ENCODE results near the gene RPL13.

Gene RPL13

GRCh38 chr16:89552913-89553312 is 7.6 kb upstream of the RPL13 start:
- no peak overlapping the region for H3K4me3 ChIP-seq (ENCODE audit: control insufficient read depth, low read depth, low read length)
- no peak for TF ChIP-seq CTCF (IDR thresholded peaks at IDR 0.05; ENCODE audit: control insufficient read depth, insufficient read depth, low read depth, low read length, missing control alignments)
- no peak for DNase-seq (ENCODE audit: low read depth)

DNA sequence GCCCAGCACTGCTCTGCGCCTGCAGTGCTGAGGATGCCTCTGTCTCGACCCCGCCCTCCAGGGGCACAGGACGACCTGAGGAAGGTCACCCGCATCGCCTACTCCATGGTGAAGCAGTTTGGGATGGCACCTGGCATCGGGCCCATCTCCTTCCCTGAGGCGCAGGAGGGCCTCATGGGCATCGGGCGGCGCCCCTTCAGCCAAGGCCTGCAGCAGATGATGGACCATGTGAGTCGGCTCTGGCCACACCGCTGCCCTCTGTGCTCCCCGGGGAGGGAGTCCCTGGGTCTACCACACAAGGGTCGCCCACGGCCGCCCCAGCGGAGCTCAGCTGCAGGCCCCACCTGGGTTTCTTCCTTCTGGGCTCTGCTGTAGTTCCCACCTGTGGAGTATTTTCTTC is 6.7 kb upstream of the RPL13 start:
- no peak for TF ChIP-seq CTCF (IDR thresholded peaks at IDR 0.05; ENCODE audit: control insufficient read depth, insufficient read depth, low read depth, low read length, missing control alignments)
- no peak for DNase-seq (ENCODE audit: low read depth)

DNA sequence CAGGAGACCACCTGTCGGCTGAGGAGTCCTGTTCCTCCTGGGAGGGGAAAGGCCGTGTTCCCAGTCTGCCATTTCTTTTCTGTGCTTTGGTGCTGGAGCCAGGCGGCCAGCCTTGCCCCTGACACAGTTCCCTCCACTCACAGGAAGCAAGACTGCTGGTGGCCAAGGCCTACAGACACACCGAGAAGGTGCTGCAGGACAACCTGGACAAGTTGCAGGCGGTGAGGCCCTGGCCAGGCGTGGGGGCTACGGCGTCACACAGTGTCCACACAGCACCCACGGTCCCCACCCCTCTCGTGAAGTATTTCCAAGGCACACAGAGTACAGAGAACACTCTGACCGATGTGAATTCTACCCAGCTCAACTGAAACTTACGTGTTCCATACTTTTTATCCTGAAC is 6.1 kb upstream of the RPL13 start:
- no peak for TF ChIP-seq CTCF (IDR thresholded peaks at IDR 0.05; ENCODE audit: control insufficient read depth, insufficient read depth, low read depth, low read length, missing control alignments)
- DNase-seq (ENCODE audit: low read depth), result no peak
- no peak overlapping the region for H3K4me3 ChIP-seq (ENCODE audit: control insufficient read depth, low read depth, low read length)

More for the DNA sequence above, 6.7 kb upstream of the RPL13 start:
- no peak overlapping the region for H3K4me3 ChIP-seq (ENCODE audit: control insufficient read depth, low read depth, low read length)

GRCh38 chr16:89555265-89555664 is 5.2 kb upstream of the RPL13 start:
- no peak for TF ChIP-seq CTCF (IDR thresholded peaks at IDR 0.05; ENCODE audit: control insufficient read depth, insufficient read depth, low read depth, low read length, missing control alignments)
- H3K4me3 ChIP-seq (ENCODE audit: control insufficient read depth, low read depth, low read length), result no peak overlapping the region
- no peak for DNase-seq (ENCODE audit: low read depth)

DNA sequence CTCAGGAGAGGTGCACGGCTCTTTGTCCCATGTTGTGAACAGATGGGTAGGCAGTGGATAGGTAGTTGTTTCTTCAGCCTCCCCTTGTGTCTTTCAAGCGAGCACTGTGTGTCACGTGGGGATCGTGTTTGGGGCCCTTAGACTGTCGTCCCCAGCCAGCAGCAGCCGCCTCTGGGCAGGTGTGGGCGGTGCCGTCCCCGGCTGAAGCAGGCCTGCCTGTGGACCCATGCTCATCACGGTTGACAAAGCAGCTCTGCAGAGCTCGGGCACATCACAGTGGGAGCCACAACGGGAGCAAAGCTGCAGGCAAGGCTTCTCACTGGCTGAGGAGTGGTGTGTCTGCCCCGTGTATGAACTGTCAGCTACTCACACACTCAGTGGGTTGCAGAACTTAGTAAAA is 4.7 kb upstream of the RPL13 start:
- no peak for TF ChIP-seq CTCF (IDR thresholded peaks at IDR 0.05; ENCODE audit: control insufficient read depth, insufficient read depth, low read depth, low read length, missing control alignments)
- DNase-seq (ENCODE audit: low read depth), result no peak
- H3K4me3 ChIP-seq (ENCODE audit: control insufficient read depth, low read depth, low read length), result no peak overlapping the region

- peak; percentile 5 for DNase-seq (ENCODE audit: low read depth)
- peak; percentile 82 for TF ChIP-seq CTCF (IDR thresholded peaks at IDR 0.05; ENCODE audit: control insufficient read depth, insufficient read depth, low read depth, low read length, missing control alignments)
- H3K4me3 ChIP-seq (ENCODE audit: control insufficient read depth, low read depth, low read length), result no peak overlapping the region
Observed at GRCh38 chr16:89556750-89557689, 3.5 kb upstream of the RPL13 start.
